Suprapubic skin (tissue), 4 donors: Measurements from ENCODE around the gene USP36. TPM values are rescaled to one million over a fixed set of nuclear protein-coding genes. Genes with fewer than 3 reads are reported as not detected.
A peak's percentile ranks its signal among the peaks of the same experiment; 100 is the strongest.
"Not testable (repeated sequence)": the region's sequence is repeated elsewhere in the genome, so short reads cannot be mapped to it uniquely, and the experiment has no call there.

Experiments used
- DNase-seq, 2 donors: peaks; one replicate each; pipeline ENCODE4 v3.0.0-alpha.2; 2019; ENCODE audit warnings: low spot score in 2 of 2
- H3K27ac ChIP-seq: fragments of 200-600 bp; sonication (generic); one replicate; pipeline ENCODE4 v1.5.1; 2019
- H3K27me3 ChIP-seq: fragments of 200-600 bp; sonication (generic); one replicate; pipeline ENCODE4 v1.5.1; 2019
- H3K36me3 ChIP-seq: fragments of 200-600 bp; sonication (generic); one replicate; pipeline ENCODE4 v1.5.1; 2019
- H3K4me1 ChIP-seq: fragments of 200-600 bp; sonication (generic); one replicate; pipeline ENCODE4 v1.5.1; 2019
- H3K4me3 ChIP-seq: fragments of 200-600 bp; sonication (generic); one replicate; pipeline ENCODE4 v1.5.1; 2019; ENCODE audit warnings: mild to moderate bottlenecking
- H3K9me3 ChIP-seq: fragments of 200-600 bp; sonication (generic); one replicate; pipeline ENCODE4 v1.5.1; 2019
- CTCF ChIP-seq, 2 donors: fragments of 200-600 bp in 1 of 2; fragments of 450-650 bp in 1 of 2; sonication (generic) in 1 of 2; IDR thresholded peaks; one replicate each; pipeline ENCODE4 v1.5.1; 2016 to 2019; ENCODE audit warnings: antibody characterized with exemption in 2 of 2, mild to moderate bottlenecking in 1 of 2, moderate library complexity in 1 of 2
- EP300 ChIP-seq: sonication (generic); formaldehyde crosslinking; IDR thresholded peaks from one replicate; pipeline ENCODE4 v1.6.1; 2017; ENCODE audit warnings: antibody characterized with exemption
- POLR2A ChIP-seq, 2 donors: fragments of 450-650 bp; IDR thresholded peaks; one replicate each; pipeline ENCODE4 v1.6.1; 2017; ENCODE audit warnings: antibody characterized with exemption in 2 of 2, mild to moderate bottlenecking in 2 of 2, moderate library complexity in 2 of 2
- POLR2AphosphoS5 ChIP-seq, 3 donors: sonication (generic); formaldehyde crosslinking; IDR thresholded peaks; one replicate each; pipeline ENCODE4 v1.6.1; 2017; ENCODE audit warnings: antibody characterized with exemption in 3 of 3
- WGBS: methylation state at CpG from one replicate; pipeline ENCODE4 v1.1.5; 2018; 5-methylcytosine and 5-hydroxymethylcytosine counted together
- total RNA-seq, 4 donors: library from RNA; depleted of rRNA; stranded (reverse); fragments of >200 nt; gene quantifications; one replicate each; pipeline ENCODE4 v1.1.0, GENCODE V29; 2016

Gene USP36
- total RNA-seq, 4 donors from 2014 or later = 60.1 to 118 (median 74.4) TPM

- no peaks in the 10 kb centered on the region for H3K9me3 ChIP-seq
- TF ChIP-seq POLR2AphosphoS5 (IDR thresholded peaks at IDR 0.05) (no peak), EP300 (no peak), POLR2A (IDR thresholded peaks at IDR 0.05) (no peak), CTCF (IDR thresholded peaks at IDR 0.05) (no peak)
- DNase-seq = no peak
- no peak overlapping the region for H3K27ac ChIP-seq
- H3K36me3 ChIP-seq = no peaks in the 10 kb centered on the region
- H3K4me3 ChIP-seq = no peak overlapping the region
- WGBS = 89% methylated on average over 14 of the region's 14 CpGs
- peaks cover 52% of the 10 kb centered on the region for H3K4me1 ChIP-seq
- no peaks in the 10 kb centered on the region for H3K27me3 ChIP-seq
These were observed 89.0 kb downstream of the USP36 start for GRCh38 chr17:78751447-78752161.

DNA sequence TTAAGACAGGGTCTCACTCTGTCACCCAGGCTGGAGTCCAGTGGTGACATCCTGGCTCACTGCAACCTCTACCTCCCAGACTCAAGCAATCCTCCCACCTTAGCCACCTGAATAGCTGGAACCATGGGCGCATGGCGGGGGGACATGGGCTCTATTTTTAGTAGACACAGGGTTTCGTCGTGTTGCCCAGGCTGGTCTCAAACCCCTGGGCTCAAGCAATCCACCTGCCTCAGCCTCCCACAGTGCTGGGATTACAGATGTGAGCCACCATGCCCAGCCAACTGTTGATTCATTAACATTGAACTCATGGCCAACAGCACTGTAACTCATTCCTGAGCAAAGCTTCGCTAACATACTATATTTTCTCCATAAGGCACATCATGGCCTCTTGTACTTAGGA is 89.6 kb downstream of the USP36 start:
- not testable (repeated sequence) for H3K27ac ChIP-seq, H3K36me3 ChIP-seq, H3K9me3 ChIP-seq, H3K4me3 ChIP-seq, H3K27me3 ChIP-seq, DNase-seq
- WGBS = 98% methylated on average over 5 of the region's 5 CpGs
- H3K4me1 ChIP-seq = peaks cover 54% of the 10 kb centered on the region

GRCh38 chr17:78748730-78749317 is 91.8 kb downstream of the USP36 start:
- H3K4me3 ChIP-seq = peak overlapping the region; percentile 11
- H3K27me3 ChIP-seq = no peaks in the 10 kb centered on the region
- H3K36me3 ChIP-seq = no peaks in the 10 kb centered on the region
- WGBS = 56% methylated on average over 7 of the region's 8 CpGs
- no peaks in the 10 kb centered on the region for H3K9me3 ChIP-seq
- no peak for TF ChIP-seq EP300
- peak in 2 of 3 donors; percentile 44 to 49 for TF ChIP-seq POLR2AphosphoS5 (IDR thresholded peaks at IDR 0.05)
- peak in 1 of 2 donors; percentile 36 for TF ChIP-seq POLR2A (IDR thresholded peaks at IDR 0.05)
- no peak for TF ChIP-seq CTCF (IDR thresholded peaks at IDR 0.05)
- H3K4me1 ChIP-seq = peaks cover 66% of the 10 kb centered on the region
- peak overlapping the region; percentile 76 for H3K27ac ChIP-seq
- DNase-seq = peak; percentile 83 to 88

DNA sequence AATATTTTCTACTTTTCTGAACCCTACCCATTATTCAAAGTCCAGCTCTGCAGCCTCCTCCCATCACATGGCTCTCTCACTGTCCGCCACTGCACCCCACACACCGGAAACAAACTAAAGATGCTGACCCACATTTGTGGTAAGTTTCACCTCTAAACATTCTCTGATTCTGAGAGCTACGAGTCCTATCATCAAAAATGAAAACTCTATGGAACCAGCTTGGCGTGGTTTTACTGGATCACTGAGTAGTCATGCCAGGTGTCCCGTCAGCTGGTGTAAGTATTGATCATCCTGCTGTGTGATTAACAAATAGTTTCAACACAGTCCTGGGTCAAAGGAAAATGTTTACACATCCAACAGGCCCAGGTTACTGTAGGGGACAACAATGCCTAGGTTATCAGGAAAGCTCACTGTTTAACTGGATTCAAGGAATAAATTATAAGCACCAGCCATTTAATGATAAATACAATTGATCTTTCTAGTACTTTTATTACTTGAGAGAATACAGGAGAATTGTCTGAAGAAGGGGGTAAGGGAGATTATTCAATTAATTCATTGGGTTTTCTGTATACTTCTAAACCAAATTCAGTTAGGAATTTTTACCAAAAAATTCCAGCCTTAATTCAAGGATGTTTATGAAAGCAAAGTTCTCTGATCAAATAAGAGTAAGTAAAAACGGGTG is 92.4 kb downstream of the USP36 start:
- peaks cover 60% of the 10 kb centered on the region for H3K4me1 ChIP-seq
- 48% methylated on average over 6 of the region's 6 CpGs for WGBS
- H3K27ac ChIP-seq = peak overlapping the region; percentile 76
- H3K36me3 ChIP-seq = no peaks in the 10 kb centered on the region
- H3K27me3 ChIP-seq = no peaks in the 10 kb centered on the region
- peak overlapping the region; percentile 11 for H3K4me3 ChIP-seq
- H3K9me3 ChIP-seq = no peaks in the 10 kb centered on the region
- TF ChIP-seq POLR2AphosphoS5 (IDR thresholded peaks at IDR 0.05) (no peak), EP300 (no peak), CTCF (IDR thresholded peaks at IDR 0.05) (no peak), POLR2A (IDR thresholded peaks at IDR 0.05) (no peak)
- DNase-seq = no peak

DNA sequence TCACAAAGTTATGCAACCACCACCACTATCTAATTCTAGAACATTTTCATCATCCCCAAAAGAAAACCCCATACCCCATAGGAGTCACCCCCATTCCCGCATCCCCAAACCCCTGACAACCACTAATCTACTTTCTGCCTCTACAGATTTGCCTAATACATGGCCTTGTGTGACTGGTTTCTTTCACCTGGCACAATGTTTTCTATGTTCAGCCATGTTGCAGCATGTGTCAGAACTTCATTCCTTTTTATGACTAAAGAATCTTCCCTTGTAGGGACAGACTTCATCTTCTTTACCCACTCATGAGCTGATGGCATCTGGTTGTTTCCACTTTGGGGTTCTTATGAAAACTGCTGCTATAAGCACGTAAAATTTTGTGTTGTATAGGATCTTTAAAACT is 93.1 kb downstream of the USP36 start:
- no peak for TF ChIP-seq EP300
- TF ChIP-seq POLR2A (IDR thresholded peaks at IDR 0.05) = no peak
- no peak for TF ChIP-seq CTCF (IDR thresholded peaks at IDR 0.05)
- TF ChIP-seq POLR2AphosphoS5 (IDR thresholded peaks at IDR 0.05) = no peak
- 57% methylated on average over 2 of the region's 2 CpGs for WGBS
- Histone ChIP-seq H3K9me3 (no peaks in the 10 kb centered on the region), H3K36me3 (no peaks in the 10 kb centered on the region), H3K27me3 (no peaks in the 10 kb centered on the region), H3K27ac (peak overlapping the region; percentile 76), H3K4me3 (peak overlapping the region; percentile 11), H3K4me1 (peaks cover 59% of the 10 kb centered on the region)
- no peak for DNase-seq
